Esophagus muscularis mucosa (tissue), 4 donors: ENCODE results near the gene TRMT44. TPM values are rescaled to one million over a fixed set of nuclear protein-coding genes. Genes with fewer than 3 reads are reported as not detected.
"Not testable (repeated sequence)": the region's sequence is repeated elsewhere in the genome, so short reads cannot be mapped to it uniquely, and the experiment has no call there.

ENCODE experiments used
- DNase-seq: peaks from one replicate; pipeline ENCODE4 v3.0.0-alpha.2; 2017; ENCODE audit errors: extremely low spot score
- H3K27ac ChIP-seq, 4 donors: fragments of 200-600 bp; sonication (generic); replicated peaks in 1 of 4; 1 replicate in 3 of 4; 2 replicates in 1 of 4; pipeline ENCODE4 v1.5.1; 2016 to 2019; ENCODE audit warnings: mild to moderate bottlenecking in 1 of 4
- H3K27me3 ChIP-seq, 4 donors: fragments of 200-600 bp; sonication (generic); one replicate each; pipeline versions ENCODE4 v1.5.1 to v1.6.0; 2016 to 2019
- H3K36me3 ChIP-seq, 4 donors: fragments of 200-600 bp; sonication (generic); one replicate each; pipeline ENCODE4 v1.5.1; 2016 to 2019
- H3K4me1 ChIP-seq, 4 donors: fragments of 200-600 bp; sonication (generic); one replicate each; pipeline ENCODE4 v1.5.1; 2016 to 2019
- H3K4me3 ChIP-seq, 4 donors: fragments of 200-600 bp; sonication (generic); 1 replicate in 2 of 4; 2 replicates in 2 of 4; pipeline ENCODE4 v1.5.1; 2016 to 2019; ENCODE audit warnings: mild to moderate bottlenecking in 4 of 4, moderate library complexity in 1 of 4
- H3K9me3 ChIP-seq, 4 donors: fragments of 200-600 bp; sonication (generic); 1 replicate in 3 of 4; 2 replicates in 1 of 4; pipeline ENCODE4 v1.5.1; 2016 to 2019
- EP300 ChIP-seq: sonication (generic); formaldehyde crosslinking; IDR thresholded peaks from one replicate; pipeline ENCODE4 v1.6.1; 2017; ENCODE audit warnings: antibody characterized with exemption
- POLR2A ChIP-seq: fragments of 450-650 bp; IDR thresholded peaks from one replicate; pipeline ENCODE4 v1.6.1; 2017; ENCODE audit warnings: antibody characterized with exemption, moderate library complexity, mild to moderate bottlenecking, low read depth
- POLR2AphosphoS5 ChIP-seq, 2 donors: sonication (generic); formaldehyde crosslinking; IDR thresholded peaks; one replicate each; pipeline ENCODE4 v1.6.1; 2017; ENCODE audit warnings: antibody characterized with exemption in 2 of 2
- WGBS: methylation state at CpG from one replicate; pipeline ENCODE4 v1.1.5; 2018; 5-methylcytosine and 5-hydroxymethylcytosine counted together
- intact Hi-C: fragments of 100-400 bp; cut with DNase I; formaldehyde crosslinking; loops from one replicate; pipeline ENCODE4 v1.15.1; 2023
- total RNA-seq, 4 donors: library from RNA; depleted of rRNA; stranded (reverse); fragments of >200 nt; gene quantifications; one replicate each; pipeline versions ENCODE4 v1.1.0 to v1.2.1, GENCODE V29; 2016
- TF ChIP-seq, protein P1 (sequence below), 3 experiments: fragments of 200-600 bp in 2 of 3; fragments of 450-650 bp in 1 of 3; sonication (generic) in 2 of 3; IDR thresholded peaks; one replicate each; pipeline ENCODE4 v1.5.1; 2017 to 2019; ENCODE audit warnings: antibody characterized with exemption in 3 of 3, mild to moderate bottlenecking in 2 of 3, moderate library complexity in 1 of 3

Gene TRMT44
- total RNA-seq, 4 donors from 2014 or later: 14.6 to 21.6 (median 19.4) TPM

DNA sequence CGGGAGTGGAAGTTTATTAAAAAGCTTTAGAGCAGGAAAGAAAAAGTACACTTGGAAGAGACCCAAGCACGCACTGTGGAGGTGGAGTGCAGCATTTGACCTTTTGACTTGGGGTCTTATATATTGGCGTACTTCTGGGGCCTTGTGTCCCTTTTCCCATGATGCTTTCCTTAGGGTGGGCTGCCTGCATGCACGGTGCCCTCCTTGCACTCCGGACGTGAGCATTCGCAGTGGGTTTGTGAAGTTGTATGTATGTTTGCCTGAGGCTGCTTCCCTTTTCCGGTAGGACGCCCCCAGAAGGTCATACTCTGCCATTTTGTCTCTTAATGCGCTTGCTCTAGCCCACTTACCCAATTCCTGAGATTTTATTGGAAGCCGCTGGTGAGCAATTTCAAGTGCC is 39.6 kb downstream of the TRMT44 start:
- H3K9me3 ChIP-seq: no peaks in the 10 kb centered on the region
- 86% methylated on average over 11 of the region's 11 CpGs for WGBS

DNA sequence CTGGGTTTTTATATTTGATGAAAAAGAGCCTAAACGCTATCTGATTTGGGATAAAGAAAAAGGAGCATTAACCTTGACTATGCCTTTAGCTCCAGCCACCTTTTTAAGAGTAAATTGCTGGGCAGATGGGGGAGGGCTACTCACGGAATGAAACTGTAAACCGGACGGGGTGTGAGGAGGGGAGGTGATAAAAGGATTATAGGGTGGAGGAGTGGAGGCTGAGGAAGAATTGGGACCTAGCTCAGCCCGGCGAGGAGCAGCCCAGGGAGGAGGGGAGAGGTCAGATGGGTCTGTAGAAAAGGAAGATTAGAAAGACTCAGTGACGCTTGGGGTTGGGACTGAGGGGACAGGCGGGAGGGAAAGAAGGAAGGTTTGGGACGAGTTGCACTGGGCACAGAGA is 46.1 kb downstream of the TRMT44 start:
- 61% methylated on average over 9 of the region's 9 CpGs for WGBS
- H3K27ac ChIP-seq, H3K9me3 ChIP-seq, H3K36me3 ChIP-seq, intact Hi-C loops, H3K27me3 ChIP-seq, H3K4me1 ChIP-seq, DNase-seq, H3K4me3 ChIP-seq: not testable (repeated sequence)

More for the DNA sequence above, 39.6 kb downstream of the TRMT44 start:
- intact Hi-C loops: no loop called here
- no peak overlapping the region for H3K27ac ChIP-seq
- H3K27me3 ChIP-seq: no peaks in the 10 kb centered on the region
- H3K36me3 ChIP-seq: peaks cover 18 to 43% (median 30%) of the 10 kb centered on the region in 4 donors
- no peak overlapping the region for H3K4me3 ChIP-seq
- no peak for DNase-seq
- no peaks in the 10 kb centered on the region for H3K4me1 ChIP-seq
- no peak for TF ChIP-seq POLR2AphosphoS5 (IDR thresholded peaks at IDR 0.05)

DNA sequence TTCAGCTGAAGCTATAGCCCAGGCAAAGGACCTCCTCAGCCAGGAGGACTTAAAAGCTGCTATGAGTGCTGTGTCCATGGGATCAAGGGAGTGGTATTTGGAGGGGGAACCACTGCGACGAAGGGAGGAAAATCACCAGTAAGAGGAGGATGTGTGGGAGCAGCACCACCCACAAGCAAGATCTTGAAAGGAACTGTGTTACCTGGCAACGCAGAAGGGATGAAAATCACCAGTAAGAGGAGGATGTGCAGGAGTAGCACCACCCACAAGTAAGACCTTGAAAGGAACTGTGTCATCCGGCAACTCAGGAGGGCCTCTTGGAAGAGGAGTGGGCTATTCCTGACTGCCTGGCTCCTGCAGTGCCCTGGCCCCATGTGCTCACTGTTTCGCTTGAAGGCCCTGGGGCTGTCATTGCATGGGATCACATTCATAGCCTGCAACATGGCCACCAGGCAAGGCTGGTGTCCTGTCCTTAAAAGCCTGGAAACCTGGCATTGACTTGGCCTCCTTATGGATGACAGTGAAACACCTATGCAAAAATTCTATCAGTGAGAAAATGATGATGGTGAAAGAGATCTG is 48.3 kb downstream of the TRMT44 start:
- intact Hi-C loops: no loop called here
- no peaks in the 10 kb centered on the region for H3K27me3 ChIP-seq
- no peak for DNase-seq
- H3K4me3 ChIP-seq: no peak overlapping the region
- no peaks in the 10 kb centered on the region for H3K9me3 ChIP-seq
- no peak overlapping the region for H3K27ac ChIP-seq
- H3K36me3 ChIP-seq: no peaks in the 10 kb centered on the region
- 91% methylated on average over 5 of the region's 5 CpGs for WGBS
- TF ChIP-seq, protein P1, sequence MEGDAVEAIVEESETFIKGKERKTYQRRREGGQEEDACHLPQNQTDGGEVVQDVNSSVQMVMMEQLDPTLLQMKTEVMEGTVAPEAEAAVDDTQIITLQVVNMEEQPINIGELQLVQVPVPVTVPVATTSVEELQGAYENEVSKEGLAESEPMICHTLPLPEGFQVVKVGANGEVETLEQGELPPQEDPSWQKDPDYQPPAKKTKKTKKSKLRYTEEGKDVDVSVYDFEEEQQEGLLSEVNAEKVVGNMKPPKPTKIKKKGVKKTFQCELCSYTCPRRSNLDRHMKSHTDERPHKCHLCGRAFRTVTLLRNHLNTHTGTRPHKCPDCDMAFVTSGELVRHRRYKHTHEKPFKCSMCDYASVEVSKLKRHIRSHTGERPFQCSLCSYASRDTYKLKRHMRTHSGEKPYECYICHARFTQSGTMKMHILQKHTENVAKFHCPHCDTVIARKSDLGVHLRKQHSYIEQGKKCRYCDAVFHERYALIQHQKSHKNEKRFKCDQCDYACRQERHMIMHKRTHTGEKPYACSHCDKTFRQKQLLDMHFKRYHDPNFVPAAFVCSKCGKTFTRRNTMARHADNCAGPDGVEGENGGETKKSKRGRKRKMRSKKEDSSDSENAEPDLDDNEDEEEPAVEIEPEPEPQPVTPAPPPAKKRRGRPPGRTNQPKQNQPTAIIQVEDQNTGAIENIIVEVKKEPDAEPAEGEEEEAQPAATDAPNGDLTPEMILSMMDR (IDR thresholded peaks at IDR 0.05): no peak
- TF ChIP-seq POLR2A: no peak
- TF ChIP-seq POLR2AphosphoS5 (IDR thresholded peaks at IDR 0.05): no peak
- TF ChIP-seq EP300: no peak
- H3K4me1 ChIP-seq: no peaks in the 10 kb centered on the region

DNA sequence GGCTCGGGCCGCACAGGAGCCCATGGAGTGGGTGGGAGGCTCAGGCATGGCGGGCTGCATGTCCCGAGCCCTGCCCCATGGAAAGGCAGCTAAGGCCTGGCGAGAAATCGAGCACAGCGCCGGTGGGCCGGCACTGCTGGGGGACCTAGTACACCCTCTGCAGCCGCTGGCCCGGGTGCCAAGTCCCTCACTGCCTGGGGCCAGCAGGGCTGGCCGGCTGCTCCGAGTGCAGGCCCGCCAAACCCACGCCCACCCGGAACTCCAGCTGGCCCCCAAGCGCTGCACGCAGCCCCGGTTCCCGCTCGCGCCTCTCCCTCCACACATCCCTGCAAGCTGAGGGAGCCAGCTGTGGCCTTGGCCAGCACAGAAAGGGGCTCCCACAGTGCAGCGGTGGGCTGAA is 50.9 kb downstream of the TRMT44 start:
- WGBS: 83% methylated on average over 1 of the region's 23 CpGs
- DNase-seq, H3K9me3 ChIP-seq, H3K4me1 ChIP-seq, H3K4me3 ChIP-seq, H3K36me3 ChIP-seq, intact Hi-C loops, H3K27me3 ChIP-seq, H3K27ac ChIP-seq: not testable (repeated sequence)

DNA sequence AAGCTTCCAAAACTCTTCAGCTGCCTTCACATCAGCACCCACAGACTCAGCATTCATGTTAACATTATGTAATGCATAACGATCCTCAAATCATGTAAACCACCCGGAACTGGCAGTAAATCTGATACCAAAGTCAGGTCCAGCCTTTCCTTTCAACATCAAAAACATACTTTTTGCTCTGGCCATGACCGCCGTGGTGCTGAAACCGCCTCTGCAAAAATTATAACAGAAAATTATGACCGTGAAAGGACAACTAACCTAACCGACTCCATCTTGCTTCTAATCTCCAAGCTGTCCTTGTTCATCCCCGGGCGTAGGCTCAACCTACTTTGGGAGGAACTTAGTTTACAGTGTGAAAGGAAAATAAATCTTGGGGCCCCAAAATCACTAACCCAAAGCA is 51.6 kb downstream of the TRMT44 start:
- H3K36me3 ChIP-seq: no peaks in the 10 kb centered on the region
- H3K27ac ChIP-seq: no peak overlapping the region
- H3K4me1 ChIP-seq: no peaks in the 10 kb centered on the region
- no peak for DNase-seq
- intact Hi-C loops: no loop called here
- 81% methylated on average over 9 of the region's 9 CpGs for WGBS
- H3K9me3 ChIP-seq: no peaks in the 10 kb centered on the region
- no peak overlapping the region for H3K4me3 ChIP-seq
- H3K27me3 ChIP-seq: no peaks in the 10 kb centered on the region
- no peak for TF ChIP-seq EP300
- TF ChIP-seq, protein P1 (IDR thresholded peaks at IDR 0.05): no peak
- no peak for TF ChIP-seq POLR2AphosphoS5 (IDR thresholded peaks at IDR 0.05)
- TF ChIP-seq POLR2A: no peak

DNA sequence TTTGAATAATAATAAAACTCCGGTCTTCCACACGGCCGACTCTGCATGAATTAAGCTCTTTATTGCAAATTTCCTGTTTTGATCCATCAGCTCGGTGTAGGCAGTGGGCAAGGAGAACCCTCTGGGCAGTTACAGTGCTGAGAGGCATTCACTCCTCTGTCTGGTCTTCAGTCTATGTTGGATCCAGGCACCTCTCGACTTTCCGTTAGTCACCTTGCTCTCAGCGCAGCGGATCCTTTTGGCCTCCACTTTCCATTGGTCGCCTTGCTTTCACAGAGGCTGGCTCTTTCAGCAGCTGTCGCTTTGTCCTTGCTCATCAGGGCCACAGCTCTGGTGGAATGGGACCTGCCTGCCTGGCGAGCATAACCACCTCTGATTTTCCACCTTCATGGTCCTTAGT is 52.9 kb downstream of the TRMT44 start:
- H3K36me3 ChIP-seq: no peaks in the 10 kb centered on the region
- intact Hi-C loops: no loop called here
- no peak overlapping the region for H3K4me3 ChIP-seq
- no peak for TF ChIP-seq POLR2A
- no peak for TF ChIP-seq EP300
- no peak for TF ChIP-seq POLR2AphosphoS5 (IDR thresholded peaks at IDR 0.05)
- TF ChIP-seq, protein P1 (IDR thresholded peaks at IDR 0.05): no peak
- no peaks in the 10 kb centered on the region for H3K9me3 ChIP-seq
- no peaks in the 10 kb centered on the region for H3K4me1 ChIP-seq
- H3K27ac ChIP-seq: no peak overlapping the region
- WGBS: 77% methylated on average over 11 of the region's 11 CpGs
- DNase-seq: no peak
- H3K27me3 ChIP-seq: no peaks in the 10 kb centered on the region
